ENCODE measurements around the gene VWA5B1.
A peak's percentile ranks its signal among the peaks of the same experiment; 100 is the strongest.
"Not testable (repeated sequence)": the region's sequence is repeated elsewhere in the genome, so short reads cannot be mapped to it uniquely, and the experiment has no call there.

Gene VWA5B1, protein sequence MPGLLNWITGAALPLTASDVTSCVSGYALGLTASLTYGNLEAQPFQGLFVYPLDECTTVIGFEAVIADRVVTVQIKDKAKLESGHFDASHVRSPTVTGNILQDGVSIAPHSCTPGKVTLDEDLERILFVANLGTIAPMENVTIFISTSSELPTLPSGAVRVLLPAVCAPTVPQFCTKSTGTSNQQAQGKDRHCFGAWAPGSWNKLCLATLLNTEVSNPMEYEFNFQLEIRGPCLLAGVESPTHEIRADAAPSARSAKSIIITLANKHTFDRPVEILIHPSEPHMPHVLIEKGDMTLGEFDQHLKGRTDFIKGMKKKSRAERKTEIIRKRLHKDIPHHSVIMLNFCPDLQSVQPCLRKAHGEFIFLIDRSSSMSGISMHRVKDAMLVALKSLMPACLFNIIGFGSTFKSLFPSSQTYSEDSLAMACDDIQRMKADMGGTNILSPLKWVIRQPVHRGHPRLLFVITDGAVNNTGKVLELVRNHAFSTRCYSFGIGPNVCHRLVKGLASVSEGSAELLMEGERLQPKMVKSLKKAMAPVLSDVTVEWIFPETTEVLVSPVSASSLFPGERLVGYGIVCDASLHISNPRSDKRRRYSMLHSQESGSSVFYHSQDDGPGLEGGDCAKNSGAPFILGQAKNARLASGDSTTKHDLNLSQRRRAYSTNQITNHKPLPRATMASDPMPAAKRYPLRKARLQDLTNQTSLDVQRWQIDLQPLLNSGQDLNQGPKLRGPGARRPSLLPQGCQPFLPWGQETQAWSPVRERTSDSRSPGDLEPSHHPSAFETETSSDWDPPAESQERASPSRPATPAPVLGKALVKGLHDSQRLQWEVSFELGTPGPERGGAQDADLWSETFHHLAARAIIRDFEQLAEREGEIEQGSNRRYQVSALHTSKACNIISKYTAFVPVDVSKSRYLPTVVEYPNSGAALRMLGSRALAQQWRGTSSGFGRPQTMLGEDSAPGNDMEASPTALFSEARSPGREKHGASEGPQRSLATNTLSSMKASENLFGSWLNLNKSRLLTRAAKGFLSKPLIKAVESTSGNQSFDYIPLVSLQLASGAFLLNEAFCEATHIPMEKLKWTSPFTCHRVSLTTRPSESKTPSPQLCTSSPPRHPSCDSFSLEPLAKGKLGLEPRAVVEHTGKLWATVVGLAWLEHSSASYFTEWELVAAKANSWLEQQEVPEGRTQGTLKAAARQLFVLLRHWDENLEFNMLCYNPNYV

DNA sequence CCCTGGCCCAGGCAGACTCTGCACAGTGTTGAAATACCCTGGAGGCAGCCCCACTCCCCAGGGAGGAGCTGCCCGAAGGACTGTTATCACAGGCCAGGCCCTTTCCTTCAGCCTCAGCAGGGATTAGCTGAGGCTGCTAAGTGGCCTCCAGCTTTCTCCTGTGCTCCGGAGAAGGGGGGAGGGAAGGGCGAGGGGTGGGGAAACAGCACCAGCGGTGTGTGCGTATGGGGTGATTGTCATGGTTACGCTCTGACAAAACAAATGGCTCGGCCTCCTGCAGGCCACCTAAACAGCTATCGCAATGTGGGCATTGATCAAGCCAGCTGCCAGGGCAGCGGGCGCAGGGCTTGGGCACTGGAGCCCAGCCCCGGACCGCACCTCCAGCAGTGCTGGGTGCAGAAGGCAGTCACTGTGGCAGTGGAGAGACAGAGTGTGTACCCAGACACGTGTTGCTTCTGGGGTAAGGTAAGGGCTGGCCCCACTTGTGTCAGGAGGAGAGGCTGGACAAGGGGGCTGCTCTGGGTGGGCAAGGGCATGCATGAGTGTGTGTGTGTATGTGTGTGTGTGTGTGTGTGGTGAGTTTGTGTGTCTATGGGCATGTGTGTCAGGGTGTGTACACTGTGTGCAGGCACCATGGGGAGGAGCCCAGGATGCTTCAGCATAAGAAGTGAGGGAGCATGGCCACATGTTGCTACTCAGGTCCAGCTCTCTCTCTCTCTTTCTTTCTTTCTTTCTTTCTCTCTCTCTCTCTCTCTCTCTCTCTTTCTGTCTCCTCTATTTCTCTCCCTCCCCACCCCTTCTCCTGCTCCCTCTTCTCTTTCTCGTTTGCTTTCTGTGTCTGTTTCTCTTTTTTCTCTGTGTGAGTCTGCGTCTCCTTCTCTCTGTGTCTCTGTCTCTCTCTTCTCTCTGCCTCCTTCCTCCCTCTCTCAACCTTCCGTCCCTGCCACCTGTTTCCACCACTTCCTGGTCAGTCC, at the start of gene VWA5B1:
Gene VWA5B1 (plus strand): TSS at position 252 of the 974 bp plus-strand sequence. CDS start 19,727 bp downstream, outside the sequence.
- DNase-seq, result no peak

DNA sequence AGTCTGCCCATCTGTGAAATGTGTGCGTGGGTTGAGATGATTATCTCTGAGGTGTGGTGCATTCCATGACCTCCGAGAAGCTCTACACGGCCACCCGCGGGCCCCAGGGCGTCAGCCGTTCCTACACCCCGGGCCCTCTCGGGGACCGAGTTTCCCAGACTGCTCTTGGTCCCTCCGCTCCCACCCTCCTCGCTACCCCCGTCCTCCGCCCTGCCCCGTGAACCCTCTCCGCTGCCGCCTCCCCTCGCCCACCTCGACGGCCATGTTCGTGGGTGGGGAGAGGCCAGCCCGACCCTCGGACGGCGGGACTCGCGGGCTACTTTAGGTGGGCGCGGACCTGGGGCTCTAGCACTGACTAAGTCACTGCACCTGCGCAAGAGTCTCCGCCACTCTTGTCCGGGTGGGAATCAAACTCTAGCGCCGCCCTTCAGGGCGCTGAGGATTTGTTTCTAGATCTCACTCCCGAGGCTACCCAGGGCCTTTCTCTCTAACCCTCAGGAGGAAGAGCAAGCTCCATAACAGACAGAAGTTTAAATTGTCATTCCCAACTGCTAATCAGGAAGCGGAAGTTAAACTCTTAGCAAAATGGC, 47.7 kb upstream of the VWA5B1 start:
- DNase-seq, result no peak

GRCh38 chr1:20248971-20249612, 41.6 kb upstream of the VWA5B1 start:
- DNase-seq, result no peak

DNA sequence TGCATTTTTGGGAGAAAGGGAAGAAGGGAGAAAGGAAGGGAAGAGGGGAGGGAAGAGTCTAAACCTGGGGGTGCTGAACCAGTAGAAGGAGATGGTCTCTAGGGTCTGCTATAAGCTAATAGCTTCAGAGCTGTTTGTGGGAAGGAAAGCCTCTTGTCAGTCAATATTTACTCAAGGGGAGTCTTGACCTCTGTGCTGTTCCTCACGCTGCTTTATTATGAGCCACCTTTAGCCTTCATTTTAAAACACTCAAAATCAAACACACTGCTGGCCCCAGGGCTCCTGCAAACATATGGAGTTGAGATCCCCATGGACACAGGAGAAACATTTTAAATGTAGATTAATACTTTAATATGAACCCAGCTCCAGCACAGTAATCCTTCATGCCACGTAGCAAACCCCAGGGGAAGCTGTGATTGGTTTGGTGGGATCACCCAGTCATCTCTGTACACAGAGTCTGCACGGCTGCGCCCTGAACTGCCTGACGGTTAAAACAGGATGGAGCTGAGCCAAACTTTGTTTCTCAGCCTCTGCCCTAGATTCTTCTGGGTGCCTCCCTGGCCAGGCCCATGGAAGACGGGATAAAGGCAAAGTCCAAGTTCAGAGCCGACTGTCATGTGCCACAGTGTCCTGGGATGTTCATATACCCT, 40.2 kb upstream of the VWA5B1 start:
- no peak for DNase-seq

DNA sequence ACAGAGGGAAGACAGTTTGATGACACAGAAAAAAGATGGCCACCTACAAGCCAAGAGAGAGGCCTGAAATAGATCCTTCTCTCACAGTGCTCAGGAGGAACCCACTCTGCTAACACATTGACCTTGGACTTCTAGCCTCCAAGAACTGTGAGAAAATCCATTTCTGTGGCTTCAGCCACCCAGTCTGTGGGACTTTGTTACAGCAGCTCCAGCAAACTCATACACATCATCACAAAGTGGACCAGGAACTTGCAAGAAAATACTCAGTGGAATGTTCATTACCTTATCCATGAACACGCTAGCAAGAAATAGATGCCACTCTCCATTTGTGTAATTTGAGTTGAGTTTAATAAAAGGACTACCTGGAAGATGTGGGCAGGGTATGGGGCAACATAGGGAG, 38.1 kb upstream of the VWA5B1 start:
- DNase-seq, result no peak

- peak; percentile 75 for DNase-seq
These were observed 35.0 kb upstream of the VWA5B1 start for GRCh38 chr1:20255666-20256065.

GRCh38 chr1:20259646-20260045, 31.0 kb upstream of the VWA5B1 start:
- no peak for DNase-seq

- DNase-seq, result no peak
These were observed 29.6 kb upstream of the VWA5B1 start for GRCh38 chr1:20261095-20261494.

GRCh38 chr1:20262810-20263534, 27.7 kb upstream of the VWA5B1 start:
- DNase-seq, result no peak

- no peak for DNase-seq
These were observed 25.4 kb upstream of the VWA5B1 start for GRCh38 chr1:20265250-20265649.

GRCh38 chr1:20266141-20266540, 24.5 kb upstream of the VWA5B1 start:
- no peak for DNase-seq

GRCh38 chr1:20266642-20267041, 24.0 kb upstream of the VWA5B1 start:
- DNase-seq, result no peak

DNA sequence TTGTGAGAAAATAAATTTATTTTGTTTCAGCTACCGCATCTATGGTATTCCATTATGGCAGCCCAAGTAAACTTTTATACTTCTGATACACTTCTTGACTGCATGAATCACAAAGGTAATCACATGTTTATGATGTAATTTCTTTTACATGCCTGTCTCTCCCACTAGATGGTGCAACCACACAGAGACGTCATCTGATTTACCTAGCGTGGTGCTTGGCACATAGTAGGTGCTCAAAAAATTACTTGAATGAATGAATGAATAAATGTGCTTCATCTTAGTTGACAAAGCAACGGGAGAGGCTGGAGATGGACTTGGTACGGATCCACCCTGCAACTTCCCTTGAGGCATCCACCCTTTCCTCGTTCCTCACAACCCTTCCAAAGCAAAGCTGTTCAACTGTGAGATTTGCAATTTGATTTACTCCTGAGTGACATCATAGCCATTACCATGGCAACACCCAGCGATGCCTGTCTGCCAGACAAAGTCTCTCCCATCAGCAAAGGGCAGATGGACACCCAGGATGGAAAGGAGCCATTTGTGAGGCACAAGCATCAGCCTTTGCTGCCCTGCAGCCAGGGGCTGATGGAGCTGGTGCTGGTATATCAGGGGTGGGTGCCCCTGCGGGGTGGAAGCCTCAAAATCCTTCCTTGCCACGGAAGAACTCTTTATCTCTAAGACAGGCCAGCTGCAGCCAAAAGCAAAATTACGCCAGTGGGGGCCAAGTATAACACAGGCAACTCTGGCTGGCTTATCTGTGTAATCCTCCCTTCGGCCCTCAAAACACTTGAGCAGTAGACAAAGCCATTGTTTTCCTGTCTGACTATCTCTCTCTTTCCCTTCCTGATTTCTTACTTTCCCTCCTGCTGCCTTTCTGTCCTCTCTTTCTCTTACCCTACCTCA, 18.9 kb upstream of the VWA5B1 start:
- DNase-seq, result no peak

DNA sequence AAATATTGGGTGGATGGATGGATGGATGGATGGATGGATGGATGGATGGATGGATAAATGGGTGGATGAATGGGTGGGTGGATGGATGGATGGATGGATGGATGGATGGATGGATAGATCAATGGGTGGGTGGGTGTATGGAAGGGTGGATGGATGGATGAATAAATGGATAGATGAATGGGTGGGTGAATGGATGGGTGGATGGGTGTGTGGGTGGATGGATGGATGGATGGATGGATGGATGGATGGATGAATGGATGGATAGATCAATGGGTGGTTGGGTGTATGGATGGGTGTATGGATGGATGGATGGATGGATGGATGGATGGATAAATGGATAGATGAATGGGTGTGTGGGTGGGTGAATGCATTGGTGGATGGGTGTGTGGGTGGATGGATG, 17.0 kb upstream of the VWA5B1 start:
- not testable (repeated sequence) for DNase-seq

GRCh38 chr1:20275319-20275925, 15.3 kb upstream of the VWA5B1 start:
- DNase-seq, result no peak

DNA sequence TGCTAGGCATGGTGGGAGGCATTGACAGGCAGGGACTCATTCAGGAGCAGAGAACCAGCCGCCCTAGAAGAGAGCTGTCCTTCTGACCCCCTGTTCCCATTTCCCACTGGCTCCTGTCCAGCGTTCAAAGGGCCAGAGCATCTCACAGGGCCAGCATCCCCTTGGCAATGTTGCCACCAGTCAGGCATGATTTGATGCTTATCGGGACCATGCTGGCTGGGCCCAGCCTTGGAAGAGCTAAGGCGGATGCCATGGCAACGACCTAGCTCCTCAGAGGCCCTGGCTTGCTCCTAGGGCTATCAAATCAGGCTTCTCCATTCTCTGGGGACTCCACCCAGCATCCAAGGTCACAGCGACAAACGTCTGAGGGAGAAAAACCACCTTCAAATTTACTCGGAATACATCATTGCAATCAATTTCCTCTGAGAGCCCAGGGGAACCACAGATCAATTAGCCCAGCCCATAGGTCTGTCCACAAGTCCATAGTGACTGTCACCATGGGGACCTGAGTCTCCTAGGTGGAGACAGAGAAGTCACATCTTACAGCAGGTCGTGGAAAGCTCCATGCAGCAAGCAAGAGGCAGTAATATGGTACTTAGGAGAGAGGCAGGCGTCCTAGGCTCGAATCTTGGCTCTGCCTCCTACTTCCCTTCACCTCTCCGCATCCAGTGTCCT, 14.1 kb upstream of the VWA5B1 start:
- no peak for DNase-seq

DNA sequence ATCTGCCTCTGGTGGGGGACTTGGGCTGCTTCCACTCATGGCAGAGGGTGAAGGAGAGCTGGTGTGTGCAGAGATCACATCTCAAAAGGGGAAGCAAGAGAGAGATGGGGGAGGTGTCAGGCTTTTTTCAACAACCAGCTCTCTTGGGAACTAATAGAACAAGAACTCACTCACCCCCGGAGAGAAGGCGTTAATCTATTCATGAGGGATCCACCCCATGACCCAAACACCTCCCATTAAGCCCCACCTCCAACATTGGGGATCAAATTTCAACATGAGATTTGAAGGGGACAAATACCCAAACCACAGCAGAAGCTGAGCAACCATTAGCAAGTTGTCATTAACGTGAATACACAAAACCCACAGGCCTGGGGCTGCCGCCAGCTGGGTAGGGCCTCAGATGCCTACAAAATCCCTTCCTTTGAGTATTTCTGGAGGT, 12.0 kb upstream of the VWA5B1 start:
- no peak for DNase-seq

GRCh38 chr1:20279509-20279908, 11.2 kb upstream of the VWA5B1 start:
- no peak for DNase-seq
